Parathyroid adenoma (tissue), 2 donors: Measurements from ENCODE around the gene DHRSX.
"Not testable (repeated sequence)": the region's sequence is repeated elsewhere in the genome, so short reads cannot be mapped to it uniquely, and the experiment has no call there.

Source experiments
- H2AFZ ChIP-seq: fragments of 300-600 bp; sonication (generic); one replicate; pipeline ENCODE4 v1.7.0; 2017; ENCODE audit warnings: antibody characterized with exemption, mild to moderate bottlenecking
- H3K27ac ChIP-seq: fragments of 300-600 bp; sonication (generic); one replicate; pipeline ENCODE4 v1.7.0; 2017
- H3K27me3 ChIP-seq: fragments of 300-600 bp; sonication (generic); one replicate; pipeline ENCODE4 v1.7.0; 2017; ENCODE audit warnings: low read length; ENCODE audit not compliant: control insufficient read depth, insufficient read depth
- H3K36me3 ChIP-seq: fragments of 300-600 bp; sonication (generic); one replicate; pipeline ENCODE4 v1.7.0; 2017; ENCODE audit warnings: low read length; ENCODE audit not compliant: control insufficient read depth, insufficient read depth
- H3K4me1 ChIP-seq: fragments of 300-600 bp; sonication (generic); one replicate; pipeline ENCODE4 v1.7.0; 2017; ENCODE audit warnings: control low read depth
- H3K4me2 ChIP-seq: fragments of 300-600 bp; sonication (generic); one replicate; pipeline ENCODE4 v1.7.0; 2017; ENCODE audit warnings: low read length
- H3K4me3 ChIP-seq: fragments of 300-600 bp; sonication (generic); one replicate; pipeline ENCODE4 v1.7.0; 2017; ENCODE audit warnings: low read depth, low read length
- H3K79me2 ChIP-seq: fragments of 300-600 bp; sonication (generic); one replicate; pipeline ENCODE4 v1.7.0; 2017; ENCODE audit warnings: control low read depth
- H3K9ac ChIP-seq: fragments of 300-600 bp; sonication (generic); one replicate; pipeline ENCODE4 v1.7.0; 2017; ENCODE audit warnings: mild to moderate bottlenecking
- H3K9me3 ChIP-seq: fragments of 300-600 bp; sonication (generic); one replicate; pipeline ENCODE4 v1.7.0; 2017; ENCODE audit warnings: low read length; ENCODE audit not compliant: control insufficient read depth
- CTCF ChIP-seq: fragments of 300-600 bp; sonication (generic); IDR thresholded peaks from one replicate; pipeline ENCODE4 v1.7.0; 2017; ENCODE audit warnings: antibody characterized with exemption, mild to moderate bottlenecking
- donor health status: primary hyperparathyroidism.

DHRSX gene

DNA sequence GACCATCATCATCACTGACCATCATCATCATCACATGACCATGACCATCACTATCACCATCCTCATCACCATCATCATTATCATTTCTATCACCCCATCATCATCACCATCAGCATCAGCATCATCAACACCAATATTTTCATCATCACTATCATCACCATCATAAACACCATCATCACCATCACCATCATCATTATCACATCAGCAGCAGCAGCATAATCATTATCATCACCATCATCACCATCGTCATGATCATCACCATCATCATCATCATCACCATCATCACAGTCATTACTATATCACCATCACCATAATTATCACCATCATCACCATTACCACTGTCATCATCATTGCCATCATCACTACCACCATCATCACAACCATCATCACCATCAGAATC is 117.6 kb downstream of the DHRSX start:
- Histone ChIP-seq H3K79me2 (no peaks in the 10 kb centered on the region), H3K4me2 (no peak overlapping the region), H3K27ac (no peak overlapping the region), H3K9ac (no peak overlapping the region), H3K36me3 (no peaks in the 10 kb centered on the region), H3K27me3 (no peaks in the 10 kb centered on the region), H2AFZ (no peak overlapping the region), H3K4me1 (no peaks in the 10 kb centered on the region), H3K4me3 (no peak overlapping the region), H3K9me3 (no peaks in the 10 kb centered on the region)
- TF ChIP-seq CTCF, result no peak

DNA sequence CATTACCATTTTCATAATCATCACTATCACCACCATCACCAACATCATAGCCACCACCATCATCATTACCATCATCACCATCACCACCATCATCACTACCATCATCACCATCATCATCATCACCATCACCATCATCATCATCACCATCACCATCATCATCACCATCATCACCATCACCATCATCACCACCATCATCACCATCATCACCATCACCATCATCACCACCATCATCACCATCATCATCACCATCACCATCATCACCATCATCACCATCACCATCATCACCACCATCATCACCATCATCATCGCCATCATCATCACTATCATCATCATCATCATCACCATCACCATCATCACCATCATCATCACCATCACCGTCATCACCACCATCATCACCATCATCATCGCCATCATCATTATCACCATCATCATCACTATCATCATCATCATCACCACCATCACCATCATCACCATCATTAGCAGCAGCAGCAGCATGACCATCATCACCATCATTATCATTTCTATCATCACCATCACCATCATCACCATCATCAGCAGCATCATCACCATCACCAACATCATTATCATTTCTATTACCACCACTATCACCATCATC is 118.2 kb downstream of the DHRSX start:
- not testable (repeated sequence) for H3K4me3 ChIP-seq, H3K27ac ChIP-seq, H3K36me3 ChIP-seq, H3K4me1 ChIP-seq, H3K4me2 ChIP-seq, H3K27me3 ChIP-seq, H2AFZ ChIP-seq, H3K79me2 ChIP-seq, H3K9ac ChIP-seq, H3K9me3 ChIP-seq

DNA sequence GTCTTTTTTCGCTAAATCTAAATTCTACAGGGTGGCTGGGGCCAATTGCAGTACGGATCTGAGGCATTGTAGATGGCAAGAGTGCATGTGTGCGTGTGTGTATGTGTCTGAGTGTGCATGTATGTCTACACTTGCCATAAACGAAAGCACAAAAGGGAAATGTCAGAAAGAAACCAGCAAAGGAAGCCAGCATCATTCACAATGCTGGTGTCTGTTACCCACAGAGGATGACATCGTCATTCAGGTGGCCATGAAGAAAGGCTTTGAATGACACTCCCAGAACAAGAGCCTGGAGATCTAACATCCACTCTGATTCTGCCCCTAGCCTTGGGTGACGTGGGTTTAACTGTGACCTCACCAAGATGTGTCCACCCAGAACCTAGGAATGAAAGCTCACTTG is 124.6 kb downstream of the DHRSX start:
- H3K36me3 ChIP-seq, result no peaks in the 10 kb centered on the region
- no peak overlapping the region for H3K27ac ChIP-seq
- no peaks in the 10 kb centered on the region for H3K9me3 ChIP-seq
- no peak overlapping the region for H3K9ac ChIP-seq
- H3K4me3 ChIP-seq, result no peak overlapping the region
- TF ChIP-seq CTCF, result no peak
- no peak overlapping the region for H2AFZ ChIP-seq
- H3K79me2 ChIP-seq, result no peaks in the 10 kb centered on the region
- H3K4me1 ChIP-seq, result no peaks in the 10 kb centered on the region
- no peaks in the 10 kb centered on the region for H3K27me3 ChIP-seq
- no peak overlapping the region for H3K4me2 ChIP-seq

GRCh38 chrX:2374086-2374485 is 126.7 kb downstream of the DHRSX start:
- H3K4me2 ChIP-seq, result no peak overlapping the region
- no peaks in the 10 kb centered on the region for H3K79me2 ChIP-seq
- no peak overlapping the region for H3K9ac ChIP-seq
- H3K4me1 ChIP-seq, result no peaks in the 10 kb centered on the region
- H3K27ac ChIP-seq, result no peak overlapping the region
- no peak overlapping the region for H3K4me3 ChIP-seq
- no peaks in the 10 kb centered on the region for H3K36me3 ChIP-seq
- no peak overlapping the region for H2AFZ ChIP-seq
- H3K27me3 ChIP-seq, result no peaks in the 10 kb centered on the region
- TF ChIP-seq CTCF, result no peak
- H3K9me3 ChIP-seq, result no peaks in the 10 kb centered on the region

DNA sequence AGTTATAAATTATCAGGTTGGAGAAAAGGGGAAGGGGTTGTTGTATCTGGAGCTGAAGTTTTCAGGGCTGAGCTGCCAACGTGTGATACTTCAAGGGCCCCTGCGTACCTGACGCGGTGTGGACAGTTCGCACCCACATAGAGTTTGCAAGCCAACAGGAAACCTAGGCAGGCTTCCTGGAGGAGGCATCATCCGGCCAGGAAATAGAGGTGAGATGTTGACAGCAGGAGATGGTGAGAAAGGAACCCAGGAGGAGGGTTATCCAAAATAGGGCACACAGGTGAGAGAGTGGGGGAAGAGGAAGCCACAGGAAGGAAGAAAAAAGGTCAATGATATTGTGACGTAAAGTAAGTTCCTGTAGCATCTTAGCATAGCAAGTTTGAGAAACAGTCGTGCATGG is 127.2 kb downstream of the DHRSX start:
- Histone ChIP-seq H2AFZ (no peak overlapping the region), H3K27ac (no peak overlapping the region), H3K4me3 (no peak overlapping the region), H3K36me3 (no peaks in the 10 kb centered on the region), H3K79me2 (no peaks in the 10 kb centered on the region), H3K4me2 (no peak overlapping the region), H3K27me3 (no peaks in the 10 kb centered on the region), H3K4me1 (no peaks in the 10 kb centered on the region), H3K9ac (no peak overlapping the region), H3K9me3 (no peaks in the 10 kb centered on the region)
- TF ChIP-seq CTCF, result no peak
